Endothelial cell of umbilical vein (primary cell): Measurements from ENCODE around the gene UVRAG. TPM values are rescaled to one million over a fixed set of nuclear protein-coding genes. Genes with fewer than 3 reads are reported as not detected.

Experiments
- BruUV-seq: library from RNA; stranded (reverse); fragments of 400-500 nt; replicated peaks from 2 replicates; lab custom pipeline; 2021; lab: Mats Ljungman, UMichigan
- CTCF ChIA-PET: fragments of 300-600, 350-600 bp; sonication (Branson Sonifier 250); formaldehyde crosslinking; loops from one replicate; lab custom pipeline; 2021; ENCODE audit warnings: antibody characterized with exemption, inconsistent platforms; lab: Charles Lee
- POLR2A ChIA-PET: fragments of 300-600, 350-600 bp; sonication (Branson Sonifier 250); formaldehyde crosslinking; loops from one replicate; lab custom pipeline; 2021; ENCODE audit warnings: antibody characterized with exemption, inconsistent platforms; lab: Charles Lee
- DNase-seq: peaks from one replicate; pipeline ENCODE4 v3.0.0-alpha.2; 2011; ENCODE audit warnings: low read depth, low spot score
- FAIRE-seq: peaks from 2 replicates; lab custom pipeline; 2011; peaks lifted over from hg19 to GRCh38; lab: Jason Lieb, UNC
- H2AFZ ChIP-seq: 2 replicates; pipeline ENCODE4 v1.6.0; 2012; ENCODE audit warnings: low read depth, low read length, control low read depth, inconsistent platforms
- H3K27ac ChIP-seq: 2 replicates; pipeline ENCODE4 v1.5.1; 2011; ENCODE audit warnings: low read depth, mild to moderate bottlenecking, control low read depth, low read length, moderate library complexity; ENCODE audit not compliant: insufficient read depth
- H3K27me3 ChIP-seq, 2 experiments: 2 replicates each; pipeline versions ENCODE4 v1.6.0 to v1.6.1; 2011; ENCODE audit warnings: low read length in 2 of 2, mixed read lengths in 1 of 2; ENCODE audit not compliant: control insufficient read depth in 2 of 2, insufficient read depth in 2 of 2
- H3K36me3 ChIP-seq, 2 experiments: 2 replicates in 1 of 2; 3 replicates in 1 of 2; pipeline ENCODE4 v1.5.1; 2011; ENCODE audit warnings: low read length in 2 of 2, mild to moderate bottlenecking in 1 of 2, moderate library complexity in 1 of 2; ENCODE audit not compliant: control insufficient read depth in 2 of 2, insufficient read depth in 2 of 2; ENCODE audit errors: extremely low read depth in 1 of 2
- H3K4me1 ChIP-seq: 3 replicates; pipeline ENCODE4 v1.5.1; 2011; ENCODE audit warnings: mild to moderate bottlenecking, low read length; ENCODE audit not compliant: control insufficient read depth, insufficient read depth; ENCODE audit errors: extremely low read depth
- H3K4me2 ChIP-seq: 2 replicates; pipeline ENCODE4 v1.6.1; 2011; ENCODE audit warnings: low read length, control low read depth, mixed read lengths; ENCODE audit not compliant: insufficient read depth
- H3K4me3 ChIP-seq, 3 experiments: fragments of 200-600 bp in 1 of 3; sonication (generic), shearing (Covaris generic) in 1 of 3; replicated peaks in 1 of 3; 2 replicates each; pipeline ENCODE4 v1.5.1; 2011 to 2016; ENCODE audit warnings: control low read depth in 3 of 3, low read length in 3 of 3, mild to moderate bottlenecking in 2 of 3, inconsistent platforms in 1 of 3, low read depth in 1 of 3, moderate library complexity in 1 of 3; ENCODE audit not compliant: insufficient read depth in 1 of 3
- H3K79me2 ChIP-seq: 2 replicates; pipeline ENCODE4 v1.6.0; 2012; ENCODE audit warnings: low read length, inconsistent platforms; ENCODE audit not compliant: control insufficient read depth, insufficient read depth
- H3K9ac ChIP-seq: replicated peaks from 2 replicates; pipeline ENCODE3; 2011; ENCODE audit warnings: low read length, control low read depth; ENCODE audit not compliant: insufficient read depth; ENCODE audit errors: extremely low read depth
- H3K9me1 ChIP-seq: replicated peaks from 3 replicates; pipeline ENCODE4 v1.6.0; 2011; ENCODE audit warnings: mild to moderate bottlenecking, low read length; ENCODE audit not compliant: control insufficient read depth, insufficient read depth; ENCODE audit errors: extremely low read depth
- H3K9me3 ChIP-seq: replicated peaks from 2 replicates; pipeline ENCODE4 v1.5.1; 2012; ENCODE audit warnings: low read length, inconsistent platforms; ENCODE audit not compliant: control insufficient read depth, insufficient read depth
- H4K20me1 ChIP-seq: replicated peaks from 2 replicates; pipeline ENCODE3; 2011; ENCODE audit warnings: mild to moderate bottlenecking, low read length; ENCODE audit not compliant: control insufficient read depth, insufficient read depth; ENCODE audit errors: extremely low read depth
- EZH2 ChIP-seq: IDR thresholded peaks from 2 replicates; pipeline ENCODE4 v1.6.1; 2012; ENCODE audit warnings: borderline replicate concordance, low read depth, mild to moderate bottlenecking, moderate library complexity, low read length, inconsistent platforms; ENCODE audit not compliant: severe bottlenecking
- FOS ChIP-seq: IDR thresholded peaks from 2 replicates; pipeline ENCODE4 v1.6.1; 2011; ENCODE audit warnings: mild to moderate bottlenecking, low read length, moderate library complexity, borderline replicate concordance; ENCODE audit not compliant: insufficient read depth
- GATA2 ChIP-seq: IDR thresholded peaks from 2 replicates; pipeline ENCODE4 v1.7.0; 2011; ENCODE audit warnings: low read depth, mild to moderate bottlenecking, moderate library complexity, mixed read lengths, low read length; ENCODE audit not compliant: insufficient read length, insufficient read depth
- JUN ChIP-seq: IDR thresholded peaks from 2 replicates; pipeline ENCODE4 v1.6.1; 2011; ENCODE audit warnings: borderline replicate concordance, low read depth; ENCODE audit not compliant: insufficient read length, insufficient read depth
- MAX ChIP-seq: IDR thresholded peaks from 2 replicates; pipeline ENCODE4 v1.6.1; 2011; ENCODE audit not compliant: insufficient read depth, insufficient read length
- MYC ChIP-seq: IDR thresholded peaks from one replicate; pipeline ENCODE4 v1.6.1; 2011; ENCODE audit warnings: mild to moderate bottlenecking, low read depth, low read length
- POLR2A ChIP-seq: IDR thresholded peaks from 2 replicates; pipeline ENCODE4 v1.6.1; 2012; ENCODE audit warnings: low read depth, mild to moderate bottlenecking, control low read depth, low read length
- POLR2AphosphoS5 ChIP-seq: IDR thresholded peaks from 2 replicates; pipeline ENCODE4 v1.6.1; 2012; ENCODE audit warnings: low read depth, mild to moderate bottlenecking, control low read depth, low read length, moderate library complexity; ENCODE audit not compliant: insufficient read depth
- dilution Hi-C: fragments of 300-500 bp; cut with MboI; formaldehyde crosslinking; loops from one replicate; pipeline ENCODE4 v1.15.0; 2019; ENCODE audit warnings: low sequenced_read_pairs; ENCODE audit not compliant: extremely low pct_ligation_motif_present
- intact Hi-C: fragments of 100-400 bp; cut with micrococcal nuclease; formaldehyde crosslinking; loops from one replicate; pipeline ENCODE4 v1.10.0; 2022
- polyA plus RNA-seq, 4 experiments: library from polyadenylated mRNA; depleted of rRNA in 3 of 4; stranded (reverse) in 3 of 4; unstranded in 1 of 4; fragments of >200 nt; gene quantifications; 2 replicates each; pipeline versions ENCODE4 v1.2.1 to v1.2.3, GENCODE V29; 2011 to 2012; ENCODE audit warnings: missing spikeins in 1 of 4
- total RNA-seq: library from RNA; stranded (reverse); gene quantifications from 2 replicates; pipeline ENCODE4 v1.2.3, GENCODE V29; 2021
- TF ChIP-seq, protein P1 (sequence below), 2 donors: IDR thresholded peaks; 1 replicate in 1 of 2; 2 replicates in 1 of 2; pipeline ENCODE4 v1.5.1; 2011; ENCODE audit warnings: low read length in 2 of 2, mild to moderate bottlenecking in 2 of 2, moderate library complexity in 2 of 2, control low read depth in 1 of 2, inconsistent platforms in 1 of 2, low read depth in 1 of 2; ENCODE audit not compliant: insufficient read depth in 1 of 2; ENCODE audit errors: extremely low read depth in 1 of 2

The UVRAG gene
- total and polyA plus RNA-seq, 2 donors (not counting 3 experiments of a cell fraction or from before 2014, with no cell fraction given) = 21.2 to 65.6 TPM

DNA sequence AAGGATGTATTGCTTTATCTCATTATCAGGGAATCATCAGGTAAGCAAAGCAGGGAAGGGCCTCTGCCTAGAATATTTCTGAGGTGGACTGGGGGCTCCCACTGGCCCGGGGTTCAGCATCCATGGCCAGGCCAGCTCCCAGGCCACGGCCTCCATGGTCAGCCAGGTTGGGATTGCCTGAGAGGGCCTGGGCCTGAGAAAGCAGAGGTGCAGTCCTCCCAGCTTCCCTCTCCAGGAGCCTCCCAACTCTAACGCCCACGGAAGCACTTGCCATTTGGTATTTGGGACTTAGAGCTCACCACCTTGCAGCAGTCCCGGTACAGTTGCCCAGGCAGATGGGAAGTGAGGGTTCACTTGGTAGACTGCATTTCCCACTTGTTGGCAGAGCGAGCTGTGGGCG, 33.7 kb upstream of the UVRAG start:
- TF ChIP-seq POLR2A = no peak
- TF ChIP-seq EZH2 = no peak
- no peak for TF ChIP-seq FOS
- no peak for TF ChIP-seq MAX
- no peak for TF ChIP-seq GATA2
- no peak for TF ChIP-seq POLR2AphosphoS5
- TF ChIP-seq JUN = no peak
- TF ChIP-seq, protein P1, sequence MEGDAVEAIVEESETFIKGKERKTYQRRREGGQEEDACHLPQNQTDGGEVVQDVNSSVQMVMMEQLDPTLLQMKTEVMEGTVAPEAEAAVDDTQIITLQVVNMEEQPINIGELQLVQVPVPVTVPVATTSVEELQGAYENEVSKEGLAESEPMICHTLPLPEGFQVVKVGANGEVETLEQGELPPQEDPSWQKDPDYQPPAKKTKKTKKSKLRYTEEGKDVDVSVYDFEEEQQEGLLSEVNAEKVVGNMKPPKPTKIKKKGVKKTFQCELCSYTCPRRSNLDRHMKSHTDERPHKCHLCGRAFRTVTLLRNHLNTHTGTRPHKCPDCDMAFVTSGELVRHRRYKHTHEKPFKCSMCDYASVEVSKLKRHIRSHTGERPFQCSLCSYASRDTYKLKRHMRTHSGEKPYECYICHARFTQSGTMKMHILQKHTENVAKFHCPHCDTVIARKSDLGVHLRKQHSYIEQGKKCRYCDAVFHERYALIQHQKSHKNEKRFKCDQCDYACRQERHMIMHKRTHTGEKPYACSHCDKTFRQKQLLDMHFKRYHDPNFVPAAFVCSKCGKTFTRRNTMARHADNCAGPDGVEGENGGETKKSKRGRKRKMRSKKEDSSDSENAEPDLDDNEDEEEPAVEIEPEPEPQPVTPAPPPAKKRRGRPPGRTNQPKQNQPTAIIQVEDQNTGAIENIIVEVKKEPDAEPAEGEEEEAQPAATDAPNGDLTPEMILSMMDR (IDR thresholded peaks at IDR 0.05; ENCODE audit: extremely low read depth in 1 of 2, insufficient read depth in 1 of 2, low read depth in 1 of 2, low read length in 2 of 2) = no peak
- TF ChIP-seq MYC = no peak
- no peak for FAIRE-seq
- BruUV-seq = no TSS peak

More for the DNA sequence above, 33.7 kb upstream of the UVRAG start:
- Histone ChIP-seq H3K4me3 (no peak overlapping the region), H3K9me3 (no peaks in the 10 kb centered on the region), H3K27ac (no peak overlapping the region), H4K20me1 (no peaks in the 10 kb centered on the region), H3K9ac (no peak overlapping the region), H3K79me2 (no peaks in the 10 kb centered on the region), H3K27me3 (no peaks in the 10 kb centered on the region), H3K9me1 (no peaks in the 10 kb centered on the region), H3K4me2 (no peak overlapping the region), H3K4me1 (peaks cover 11% of the 10 kb centered on the region), H3K36me3 (no peaks in the 10 kb centered on the region), H2AFZ (no peak overlapping the region)
- CTCF ChIA-PET = interaction anchor here (0.9 to 1.5 kb wide), 3 partner anchors 22 to 371 kb away, joined by 3 to 5 read pairs (median 4); no protein-coding TSS in a partner anchor
- intact Hi-C loops = no loop called here
- no peak for DNase-seq
- dilution Hi-C loops = no loop called here
- POLR2A ChIA-PET = no interaction called here
